ENCODE measurements around the gene MALRD1.
"Not testable (repeated sequence)": the region's sequence is repeated elsewhere in the genome, so short reads cannot be mapped to it uniquely, and the experiment has no call there.

Gene MALRD1

DNA sequence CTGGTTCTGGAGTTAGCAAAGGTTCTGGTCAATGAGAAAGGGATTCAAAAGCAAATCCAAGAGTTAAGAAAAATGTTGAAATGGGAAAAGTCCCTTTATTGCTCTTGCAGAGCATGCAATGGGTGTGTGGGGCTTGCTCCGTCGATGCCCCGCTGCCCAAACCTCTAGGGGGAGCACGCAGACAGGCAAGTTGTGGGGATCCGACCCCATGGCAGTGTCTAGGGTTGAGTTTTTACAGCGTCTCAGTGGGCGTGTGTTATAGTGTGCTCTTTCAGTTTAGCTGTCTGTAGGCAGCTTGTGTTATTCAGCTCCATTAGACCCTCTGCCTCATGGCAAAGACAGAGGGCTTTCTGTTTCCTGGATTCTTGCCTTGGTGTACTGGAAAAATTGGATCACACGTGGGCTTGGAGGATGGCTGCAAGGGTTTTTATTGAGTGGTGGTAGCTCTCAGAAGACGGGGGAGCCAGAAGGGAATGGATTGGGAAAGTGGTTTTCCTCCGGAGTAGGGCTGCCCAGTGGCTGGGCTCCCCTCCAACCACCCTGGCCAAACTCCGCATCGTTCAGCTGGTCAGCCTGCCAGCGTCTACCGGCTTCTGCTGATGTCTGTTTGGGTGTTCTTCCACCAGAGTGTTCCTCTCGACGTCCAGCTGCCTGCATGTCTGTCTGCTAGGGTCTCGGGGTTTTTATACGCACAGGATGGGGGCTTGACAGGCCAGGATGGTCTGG is 665.4 kb downstream of the MALRD1 start:
- Histone ChIP-seq H3K36me3 (ENCODE audit: insufficient read depth, low read length) (no peaks in the 10 kb centered on the region), H3K9me3 (ENCODE audit: control insufficient read depth, insufficient read depth, low read length) (peaks cover 8% of the 10 kb centered on the region; the same call in 1 of the 2 replicates)

DNA sequence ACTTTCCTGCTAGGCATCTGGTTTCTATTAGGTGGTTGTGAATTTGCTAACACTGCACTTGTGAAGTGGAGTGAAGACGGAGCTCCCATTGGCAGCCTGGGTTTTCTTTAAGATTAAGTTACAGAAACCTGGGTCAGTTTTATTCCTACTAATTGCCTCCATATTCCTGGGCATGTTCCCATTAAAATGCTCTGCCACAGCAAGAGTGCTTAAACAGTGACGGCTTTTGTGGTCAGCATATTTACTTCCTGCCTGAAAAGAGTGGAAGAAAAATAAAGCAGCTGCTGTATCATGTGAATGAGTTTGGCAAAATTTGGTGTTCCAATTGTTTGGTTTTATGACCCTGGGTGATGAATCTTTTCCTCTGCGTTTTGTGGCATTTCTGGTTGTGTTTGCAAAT is 670.7 kb downstream of the MALRD1 start:
- Histone ChIP-seq H3K9ac (ENCODE audit: low read depth, low read length) (no peak overlapping the region), H3K9me3 (ENCODE audit: control insufficient read depth, insufficient read depth, low read length) (no peaks in the 10 kb centered on the region), H3K4me1 (ENCODE audit: insufficient read depth, low read length) (no peaks in the 10 kb centered on the region), H3K36me3 (ENCODE audit: insufficient read depth, low read length) (no peaks in the 10 kb centered on the region)

More for the DNA sequence above, 665.4 kb downstream of the MALRD1 start:
- no peak overlapping the region for H3K9ac ChIP-seq (ENCODE audit: low read depth, low read length)
- H3K4me1 ChIP-seq (ENCODE audit: insufficient read depth, low read length) = no peaks in the 10 kb centered on the region

DNA sequence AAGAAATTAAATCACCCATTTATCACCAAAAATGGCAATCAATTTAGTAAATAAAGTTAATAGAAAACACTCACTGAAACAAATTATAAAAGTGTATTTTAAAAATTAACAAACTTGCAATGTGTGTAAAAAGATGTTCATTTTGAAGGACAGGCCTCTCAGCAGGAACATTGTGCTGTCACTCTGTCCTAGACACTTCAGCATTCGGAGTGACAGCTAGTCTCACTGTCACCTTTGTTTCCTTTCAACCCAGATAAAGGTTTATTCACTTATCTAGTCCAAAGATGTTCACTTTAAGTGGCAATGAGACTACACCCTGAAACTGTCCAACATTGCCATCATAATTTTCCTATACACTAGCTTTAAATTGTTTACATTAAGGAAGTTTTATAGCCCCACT is 675.7 kb downstream of the MALRD1 start:
- Histone ChIP-seq H3K9ac (ENCODE audit: low read depth, low read length) (no peak overlapping the region), H3K4me1 (ENCODE audit: insufficient read depth, low read length) (no peaks in the 10 kb centered on the region), H3K36me3 (ENCODE audit: insufficient read depth, low read length) (no peaks in the 10 kb centered on the region), H3K9me3 (ENCODE audit: control insufficient read depth, insufficient read depth, low read length) (no peaks in the 10 kb centered on the region)

DNA sequence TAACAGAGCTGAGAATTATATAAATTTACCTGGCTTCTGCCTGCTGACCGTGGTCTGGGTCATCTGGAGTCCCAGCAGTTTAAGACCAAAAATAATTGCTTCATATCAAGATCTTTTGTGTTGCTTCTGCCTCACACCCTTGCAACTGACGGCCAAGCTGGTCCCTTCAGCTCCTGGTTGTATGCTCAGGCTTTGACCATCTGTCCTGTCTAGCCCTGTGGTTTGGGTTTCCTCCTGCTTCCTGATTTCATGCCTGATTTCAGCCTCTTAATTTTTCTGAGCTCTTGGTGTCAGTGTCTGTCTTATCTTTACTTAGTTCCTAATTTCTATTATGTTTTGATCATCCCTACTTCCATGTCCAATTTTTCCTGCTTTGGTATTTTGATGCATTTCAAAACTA is 679.8 kb downstream of the MALRD1 start:
- H3K9me3 ChIP-seq (ENCODE audit: control insufficient read depth, insufficient read depth, low read length) = no peaks in the 10 kb centered on the region
- H3K36me3 ChIP-seq (ENCODE audit: insufficient read depth, low read length) = no peaks in the 10 kb centered on the region
- H3K9ac ChIP-seq (ENCODE audit: low read depth, low read length) = no peak overlapping the region
- no peaks in the 10 kb centered on the region for H3K4me1 ChIP-seq (ENCODE audit: insufficient read depth, low read length)

DNA sequence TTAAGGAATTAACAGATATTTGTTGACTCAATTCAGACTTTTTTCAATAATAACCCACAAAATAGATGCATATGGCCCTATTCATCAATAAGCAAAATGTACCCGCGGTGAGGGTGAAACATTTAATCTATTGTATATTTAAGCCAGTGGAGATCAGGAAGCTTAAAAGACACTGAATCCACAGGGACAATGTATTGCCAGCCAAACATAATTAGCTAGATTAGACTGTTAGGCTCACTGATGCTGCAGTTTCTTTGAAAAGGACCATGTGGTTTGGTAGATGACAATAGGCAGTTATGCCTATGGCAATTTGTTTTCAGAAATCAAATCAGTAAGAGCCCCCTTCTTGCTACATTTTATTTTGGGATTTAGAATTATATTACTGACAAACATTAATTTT is 680.4 kb downstream of the MALRD1 start:
- Histone ChIP-seq H3K9me3 (ENCODE audit: control insufficient read depth, insufficient read depth, low read length) (no peaks in the 10 kb centered on the region), H3K36me3 (ENCODE audit: insufficient read depth, low read length) (no peaks in the 10 kb centered on the region), H3K9ac (ENCODE audit: low read depth, low read length) (no peak overlapping the region), H3K4me1 (ENCODE audit: insufficient read depth, low read length) (no peaks in the 10 kb centered on the region)

DNA sequence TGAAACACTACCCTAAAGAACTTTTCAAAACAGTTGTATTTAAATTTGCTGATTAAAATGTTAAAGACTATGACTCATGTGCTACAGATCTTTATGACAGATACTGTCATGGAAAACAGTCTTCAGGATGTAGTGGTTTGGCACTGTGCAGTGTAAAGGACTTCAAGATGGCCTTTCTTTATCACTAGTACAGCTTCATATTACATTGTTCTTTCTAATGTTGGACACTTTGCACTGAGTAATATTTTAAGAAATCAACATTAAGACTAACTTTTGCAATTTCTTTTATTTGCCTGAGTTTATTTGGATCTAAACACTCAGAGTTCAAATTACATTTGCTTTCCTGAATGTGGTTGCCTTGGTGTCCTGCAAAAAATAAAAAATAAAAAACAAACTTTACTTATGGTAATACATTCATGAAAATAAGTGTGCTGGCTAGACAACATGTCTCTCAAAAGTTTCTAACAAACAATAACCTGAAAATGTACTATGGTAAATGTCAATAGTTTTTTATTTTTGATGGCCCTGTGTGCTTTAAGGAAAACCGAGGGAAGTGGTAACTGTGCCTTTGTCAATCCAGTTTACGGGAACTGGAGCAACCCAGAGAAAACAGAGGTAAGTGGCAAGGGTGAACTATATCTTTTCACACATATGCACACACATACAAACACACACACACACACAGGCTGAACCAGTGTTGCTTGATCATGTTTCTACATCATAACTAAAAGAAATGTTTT is 681.7 kb downstream of the MALRD1 start:
- Histone ChIP-seq H3K36me3 (ENCODE audit: insufficient read depth, low read length) (no peaks in the 10 kb centered on the region), H3K9ac (ENCODE audit: low read depth, low read length) (no peak overlapping the region), H3K4me1 (ENCODE audit: insufficient read depth, low read length) (no peaks in the 10 kb centered on the region), H3K9me3 (ENCODE audit: control insufficient read depth, insufficient read depth, low read length) (no peaks in the 10 kb centered on the region)

DNA sequence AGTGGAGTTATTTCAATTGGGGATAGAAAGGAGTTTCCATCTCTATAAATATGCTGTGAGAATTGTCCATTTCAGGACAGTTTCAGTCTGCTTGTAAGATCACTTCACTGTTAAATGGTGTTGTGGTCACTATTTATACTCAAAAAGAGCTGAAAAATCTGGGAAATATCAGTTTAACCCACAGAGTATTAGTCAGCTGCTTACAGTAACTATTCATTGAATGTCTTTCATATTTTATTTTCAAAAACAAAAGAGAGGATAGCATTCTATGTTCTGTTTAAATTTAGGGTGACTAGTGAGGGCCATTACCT is 682.3 kb downstream of the MALRD1 start:
- Histone ChIP-seq H3K36me3 (ENCODE audit: insufficient read depth, low read length) (no peaks in the 10 kb centered on the region), H3K4me1 (ENCODE audit: insufficient read depth, low read length) (no peaks in the 10 kb centered on the region), H3K9me3 (ENCODE audit: control insufficient read depth, insufficient read depth, low read length) (no peaks in the 10 kb centered on the region), H3K9ac (ENCODE audit: low read depth, low read length) (no peak overlapping the region)

DNA sequence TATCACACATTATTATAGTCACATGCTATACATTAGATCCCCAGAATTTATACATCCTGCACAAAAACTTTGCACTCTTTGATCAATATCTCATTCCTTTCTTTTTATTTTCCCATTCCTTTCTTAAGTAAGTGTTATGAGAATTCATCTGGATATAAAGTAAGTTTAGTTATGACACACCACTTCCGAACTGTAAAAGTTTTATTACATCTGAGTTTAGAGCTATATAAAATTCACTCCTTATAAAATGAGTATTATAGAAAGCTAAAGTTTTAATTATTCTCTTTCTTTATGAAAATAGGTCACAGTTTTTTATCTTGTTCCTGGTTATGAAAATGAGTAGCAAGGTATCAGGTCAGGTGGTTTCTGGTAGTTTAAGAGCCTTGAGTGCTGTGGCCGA is 683.0 kb downstream of the MALRD1 start:
- no peaks in the 10 kb centered on the region for H3K36me3 ChIP-seq (ENCODE audit: insufficient read depth, low read length)
- no peak overlapping the region for H3K9ac ChIP-seq (ENCODE audit: low read depth, low read length)
- no peaks in the 10 kb centered on the region for H3K9me3 ChIP-seq (ENCODE audit: control insufficient read depth, insufficient read depth, low read length)
- no peaks in the 10 kb centered on the region for H3K4me1 ChIP-seq (ENCODE audit: insufficient read depth, low read length)

DNA sequence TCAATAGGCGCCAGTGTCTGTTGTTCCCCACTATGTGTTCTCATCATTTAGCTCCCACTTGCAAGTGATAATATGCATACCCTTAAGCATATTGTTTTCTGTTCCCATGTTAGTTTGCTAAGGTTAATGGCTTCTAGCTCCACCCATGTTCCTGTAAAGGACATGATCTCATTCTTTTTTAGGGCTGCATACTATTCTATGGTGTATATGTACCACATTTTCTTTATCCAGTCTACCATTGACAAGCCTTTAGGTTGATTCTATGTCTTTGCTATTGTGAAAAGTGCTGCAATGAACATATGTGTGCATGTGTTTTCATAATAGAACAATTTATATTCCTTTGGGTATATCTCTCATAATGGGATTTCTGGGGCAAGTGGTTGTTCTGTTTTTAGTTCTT is 689.8 kb downstream of the MALRD1 start:
- Histone ChIP-seq H3K4me1 (ENCODE audit: insufficient read depth, low read length) (no peaks in the 10 kb centered on the region), H3K36me3 (ENCODE audit: insufficient read depth, low read length) (no peaks in the 10 kb centered on the region), H3K9me3 (ENCODE audit: control insufficient read depth, insufficient read depth, low read length) (no peaks in the 10 kb centered on the region), H3K9ac (ENCODE audit: low read depth, low read length) (no peak overlapping the region)

DNA sequence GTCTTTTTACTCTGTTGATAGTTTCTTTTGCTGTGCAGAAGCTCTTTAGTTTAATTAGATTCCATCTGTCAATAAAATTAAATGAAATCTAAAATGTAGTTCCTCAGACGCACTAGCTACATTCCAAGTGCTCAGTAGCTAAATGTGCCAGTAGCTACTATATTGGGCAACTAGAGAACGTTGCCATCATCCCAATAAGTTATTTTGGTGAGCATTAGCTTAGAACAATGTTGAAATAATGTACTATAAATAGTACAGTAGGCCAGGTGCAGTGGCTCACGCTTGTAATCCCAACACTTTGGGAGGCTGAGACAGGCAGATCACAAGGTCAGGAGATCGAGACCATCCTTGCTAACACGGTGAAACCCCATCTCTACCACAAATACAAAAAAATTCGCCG is 690.6 kb downstream of the MALRD1 start:
- not testable (repeated sequence) for H3K9me3 ChIP-seq (ENCODE audit: control insufficient read depth, insufficient read depth, low read length); H3K4me1 ChIP-seq (ENCODE audit: insufficient read depth, low read length); H3K36me3 ChIP-seq (ENCODE audit: insufficient read depth, low read length); H3K9ac ChIP-seq (ENCODE audit: low read depth, low read length)

DNA sequence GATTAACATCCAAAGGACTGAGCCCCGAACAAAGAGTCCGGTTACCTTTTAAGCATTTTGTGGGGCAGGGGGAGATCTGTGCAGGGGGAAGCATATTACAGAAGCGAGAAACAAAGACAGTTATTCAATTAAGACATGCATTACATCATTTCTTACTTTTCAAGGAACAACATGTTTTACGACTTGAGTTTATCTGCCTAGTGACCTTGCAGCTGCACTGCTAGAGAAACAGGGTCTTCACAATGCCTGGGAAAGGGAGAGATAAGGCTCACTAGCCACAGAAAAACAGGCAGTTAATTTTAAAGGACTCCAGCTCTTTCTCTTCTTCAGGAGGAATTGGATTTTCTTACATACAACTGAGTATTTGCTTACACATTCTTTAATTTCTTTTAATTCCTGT is 693.5 kb downstream of the MALRD1 start:
- not testable (repeated sequence) for H3K4me1 ChIP-seq (ENCODE audit: insufficient read depth, low read length); H3K36me3 ChIP-seq (ENCODE audit: insufficient read depth, low read length); H3K9ac ChIP-seq (ENCODE audit: low read depth, low read length); H3K9me3 ChIP-seq (ENCODE audit: control insufficient read depth, insufficient read depth, low read length)

DNA sequence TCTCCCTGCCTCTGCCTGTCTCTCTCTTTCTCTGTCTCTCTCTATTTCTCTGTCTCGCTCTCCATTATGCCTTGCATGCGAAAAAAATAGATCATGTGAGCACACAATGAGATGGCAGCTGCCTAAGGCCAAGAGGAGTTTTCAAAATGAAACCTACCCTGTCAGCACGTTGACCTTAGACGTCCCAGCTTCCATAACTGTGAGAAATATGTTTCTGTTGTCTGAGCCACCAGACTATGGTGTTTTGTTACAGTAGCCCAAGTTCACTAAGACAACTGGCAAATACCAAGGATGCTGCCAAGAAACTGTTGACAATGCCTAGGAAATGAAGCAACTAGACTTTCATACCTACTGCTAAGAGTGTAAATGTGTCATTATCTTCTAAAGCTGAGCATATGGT is 697.1 kb downstream of the MALRD1 start:
- H3K36me3 ChIP-seq (ENCODE audit: insufficient read depth, low read length) = no peaks in the 10 kb centered on the region

DNA sequence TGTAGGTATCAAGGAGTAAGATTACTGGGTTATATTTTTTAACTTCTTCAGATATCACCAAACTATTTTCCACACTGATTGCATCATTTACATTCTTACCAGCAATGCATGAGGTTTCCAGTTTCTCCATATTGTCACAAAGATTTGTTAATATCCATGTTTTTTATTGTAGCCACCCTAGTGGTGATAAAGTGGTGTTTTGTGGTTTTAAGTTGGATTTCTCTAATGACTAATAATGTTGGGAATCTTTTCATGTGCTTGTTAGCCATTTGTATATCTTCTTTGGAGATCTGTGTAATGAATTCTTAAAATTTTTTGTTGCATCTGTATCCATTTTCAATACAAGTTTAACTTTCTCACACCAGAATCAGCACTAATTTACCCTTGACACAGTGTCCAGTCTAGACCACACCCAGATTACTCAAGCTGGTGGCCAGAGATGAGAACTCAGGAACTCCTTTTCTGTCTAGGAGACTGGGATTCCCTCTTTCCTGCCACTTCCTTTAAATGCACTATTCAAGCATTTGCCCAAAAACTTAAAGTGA is 700.7 kb downstream of the MALRD1 start:
- H3K9ac ChIP-seq (ENCODE audit: low read depth, low read length) = no peak overlapping the region
- H3K9me3 ChIP-seq (ENCODE audit: control insufficient read depth, insufficient read depth, low read length) = no peaks in the 10 kb centered on the region

More for the DNA sequence above, 697.1 kb downstream of the MALRD1 start:
- H3K4me1 ChIP-seq (ENCODE audit: insufficient read depth, low read length) = no peaks in the 10 kb centered on the region
- no peaks in the 10 kb centered on the region for H3K9me3 ChIP-seq (ENCODE audit: control insufficient read depth, insufficient read depth, low read length)
- H3K9ac ChIP-seq (ENCODE audit: low read depth, low read length) = no peak overlapping the region

DNA sequence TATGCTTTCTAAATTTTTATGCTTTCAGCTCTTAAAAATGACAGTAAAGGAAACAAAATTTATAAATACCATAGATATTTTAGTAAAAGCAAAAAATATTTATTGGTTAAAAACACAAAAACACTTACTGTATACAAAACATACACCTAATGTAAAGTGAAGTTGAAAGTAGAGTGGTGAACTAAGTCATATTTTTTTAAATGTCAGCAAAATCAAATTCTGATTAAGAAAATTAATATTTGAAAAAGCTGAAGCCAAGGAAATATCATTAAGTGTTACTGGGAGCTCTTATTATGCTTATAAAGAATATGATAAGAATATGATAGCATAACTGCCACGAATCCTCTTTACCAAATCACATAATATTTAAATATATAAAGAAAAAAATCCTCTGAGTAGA is 702.4 kb downstream of the MALRD1 start:
- H3K9ac ChIP-seq (ENCODE audit: low read depth, low read length) = no peak overlapping the region
- no peaks in the 10 kb centered on the region for H3K36me3 ChIP-seq (ENCODE audit: insufficient read depth, low read length)
- H3K9me3 ChIP-seq (ENCODE audit: control insufficient read depth, insufficient read depth, low read length) = no peaks in the 10 kb centered on the region
- H3K4me1 ChIP-seq (ENCODE audit: insufficient read depth, low read length) = no peaks in the 10 kb centered on the region

More for the DNA sequence above, 700.7 kb downstream of the MALRD1 start:
- no peaks in the 10 kb centered on the region for H3K36me3 ChIP-seq (ENCODE audit: insufficient read depth, low read length)
- no peaks in the 10 kb centered on the region for H3K4me1 ChIP-seq (ENCODE audit: insufficient read depth, low read length)

DNA sequence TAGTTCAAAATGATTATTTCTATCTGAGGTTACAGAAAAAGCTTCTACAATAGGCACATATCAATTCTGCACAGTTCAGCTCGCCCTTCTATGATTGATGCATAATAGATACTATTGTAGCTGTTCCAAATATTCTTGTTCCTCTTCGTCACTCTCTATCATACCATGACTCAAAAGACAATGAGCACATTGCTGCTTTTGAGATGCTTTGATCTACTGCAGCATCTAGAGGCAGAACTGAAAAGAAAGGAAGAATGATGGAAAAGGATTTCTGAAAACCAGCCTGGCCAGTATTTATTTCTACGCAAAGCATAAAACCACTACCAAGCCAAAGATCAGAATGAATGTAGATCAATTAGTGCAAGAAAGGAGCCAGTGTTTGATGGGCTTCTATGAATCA is 708.3 kb downstream of the MALRD1 start:
- no peaks in the 10 kb centered on the region for H3K9me3 ChIP-seq (ENCODE audit: control insufficient read depth, insufficient read depth, low read length)
- H3K4me1 ChIP-seq (ENCODE audit: insufficient read depth, low read length) = no peaks in the 10 kb centered on the region
- no peaks in the 10 kb centered on the region for H3K36me3 ChIP-seq (ENCODE audit: insufficient read depth, low read length)
- no peak overlapping the region for H3K9ac ChIP-seq (ENCODE audit: low read depth, low read length)

Data from ES-I3 (cell line).